ENCODE results near the gene OSBPL8. TPM values are rescaled to one million over a fixed set of nuclear protein-coding genes. Genes with fewer than 3 reads are reported as not detected.

Gene OSBPL8
- total and polyA plus RNA-seq, 3 experiments from 2014 or later, result 87.3 to 113 (median 90.7) TPM

- Histone ChIP-seq H3K4me1 (ENCODE audit: insufficient read depth, low read length) (no peaks in the 10 kb centered on the region), H3K9me3 (ENCODE audit: low read length) (no peaks in the 10 kb centered on the region), H3K27me3 (ENCODE audit: insufficient read depth, low read length, poor library complexity, severe bottlenecking) (no peaks in the 10 kb centered on the region), H3K4me3 (ENCODE audit: low read length) (no peak overlapping the region), H3K36me3 (ENCODE audit: insufficient read depth, low read length) (no peaks in the 10 kb centered on the region), H3K27ac (ENCODE audit: low read depth, low read length) (no peak overlapping the region)
- Mint-ChIP-seq H3K4me3 (no peak overlapping the region), H3K9me3 (peaks cover 0 to 5% (median 0%) of the 10 kb centered on the region in 5 donors), H3K27ac (no peak overlapping the region), H3K36me3 (peaks cover 0 to 1% (median 0%) of the 10 kb centered on the region in 3 donors), H3K27me3 (peaks cover 11 to 19% of the 10 kb centered on the region in 2 donors), H3K4me1 (no peaks in the 10 kb centered on the region)
- no peak for DNase-seq
- ChIA-PET POLR2A (no interaction called here), CTCF (no interaction called here)
Measured at GRCh38 chr12:76317976-76318375, 241.6 kb downstream of the OSBPL8 start.

- Mint-ChIP-seq H3K9me3 (peaks cover 0 to 5% (median 0%) of the 10 kb centered on the region in 5 donors), H3K27me3 (peaks cover 12 to 26% of the 10 kb centered on the region in 2 donors), H3K4me3 (no peak overlapping the region), H3K27ac (no peak overlapping the region), H3K4me1 (no peaks in the 10 kb centered on the region), H3K36me3 (peaks cover 0 to 1% (median 0%) of the 10 kb centered on the region in 3 donors)
- no peak overlapping the region for H3K27ac ChIP-seq (ENCODE audit: low read depth, low read length)
- ChIA-PET CTCF (no interaction called here), POLR2A (no interaction called here)
- no peak overlapping the region for H3K4me3 ChIP-seq (ENCODE audit: low read length)
- no peaks in the 10 kb centered on the region for H3K9me3 ChIP-seq (ENCODE audit: low read length)
- no peak for DNase-seq
- H3K4me1 ChIP-seq (ENCODE audit: insufficient read depth, low read length), result no peaks in the 10 kb centered on the region
- no peaks in the 10 kb centered on the region for H3K27me3 ChIP-seq (ENCODE audit: insufficient read depth, low read length, poor library complexity, severe bottlenecking)
- no peaks in the 10 kb centered on the region for H3K36me3 ChIP-seq (ENCODE audit: insufficient read depth, low read length)
Measured at GRCh38 chr12:76316468-76316867, 243.1 kb downstream of the OSBPL8 start.

- Histone ChIP-seq H3K9me3 (ENCODE audit: low read length) (no peaks in the 10 kb centered on the region), H3K4me3 (ENCODE audit: low read length) (no peak overlapping the region), H3K27me3 (ENCODE audit: insufficient read depth, low read length, poor library complexity, severe bottlenecking) (no peaks in the 10 kb centered on the region), H3K4me1 (ENCODE audit: insufficient read depth, low read length) (no peaks in the 10 kb centered on the region), H3K36me3 (ENCODE audit: insufficient read depth, low read length) (no peaks in the 10 kb centered on the region), H3K27ac (ENCODE audit: low read depth, low read length) (no peak overlapping the region)
- no peak overlapping the region for H3K4me3 Mint-ChIP-seq
- H3K9me3 Mint-ChIP-seq, result peaks cover 0 to 2% (median 0%) of the 10 kb centered on the region in 5 donors
- POLR2A ChIA-PET, result no interaction called here
- peaks cover 10 to 32% of the 10 kb centered on the region in 2 donors for H3K27me3 Mint-ChIP-seq
- peaks cover 0 to 1% (median 0%) of the 10 kb centered on the region in 3 donors for H3K36me3 Mint-ChIP-seq
- no peaks in the 10 kb centered on the region for H3K4me1 Mint-ChIP-seq
- DNase-seq, result no peak
- CTCF ChIA-PET, result no interaction called here
- H3K27ac Mint-ChIP-seq, result no peak overlapping the region
Measured at GRCh38 chr12:76313299-76313698, 246.3 kb downstream of the OSBPL8 start.

GRCh38 chr12:76312315-76312714 is 247.3 kb downstream of the OSBPL8 start:
- H3K36me3 Mint-ChIP-seq, result peaks cover 0 to 1% (median 0%) of the 10 kb centered on the region in 3 donors

GRCh38 chr12:76311796-76312195 is 247.8 kb downstream of the OSBPL8 start:
- CTCF ChIA-PET, result no interaction called here
- POLR2A ChIA-PET, result no interaction called here
- H3K9me3 ChIP-seq (ENCODE audit: low read length), result no peaks in the 10 kb centered on the region
- Mint-ChIP-seq H3K4me1 (no peaks in the 10 kb centered on the region), H3K27me3 (peaks cover 10 to 32% of the 10 kb centered on the region in 2 donors), H3K4me3 (no peak overlapping the region), H3K27ac (no peak overlapping the region), H3K9me3 (peaks cover 0 to 2% (median 0%) of the 10 kb centered on the region in 5 donors), H3K36me3 (peaks cover 0 to 1% (median 0%) of the 10 kb centered on the region in 3 donors)
- no peak overlapping the region for H3K4me3 ChIP-seq (ENCODE audit: low read length)
- no peaks in the 10 kb centered on the region for H3K27me3 ChIP-seq (ENCODE audit: insufficient read depth, low read length, poor library complexity, severe bottlenecking)
- H3K27ac ChIP-seq (ENCODE audit: low read depth, low read length), result no peak overlapping the region
- no peaks in the 10 kb centered on the region for H3K36me3 ChIP-seq (ENCODE audit: insufficient read depth, low read length)
- DNase-seq, result no peak
- H3K4me1 ChIP-seq (ENCODE audit: insufficient read depth, low read length), result no peaks in the 10 kb centered on the region

More at GRCh38 chr12:76312315-76312714, 247.3 kb downstream of the OSBPL8 start:
- ChIA-PET POLR2A (no interaction called here), CTCF (no interaction called here)
- Histone ChIP-seq H3K36me3 (ENCODE audit: insufficient read depth, low read length) (no peaks in the 10 kb centered on the region), H3K4me1 (ENCODE audit: insufficient read depth, low read length) (no peaks in the 10 kb centered on the region), H3K9me3 (ENCODE audit: low read length) (no peaks in the 10 kb centered on the region), H3K27ac (ENCODE audit: low read depth, low read length) (no peak overlapping the region), H3K4me3 (ENCODE audit: low read length) (no peak overlapping the region), H3K27me3 (ENCODE audit: insufficient read depth, low read length, poor library complexity, severe bottlenecking) (no peaks in the 10 kb centered on the region)
- Mint-ChIP-seq H3K27me3 (peaks cover 10 to 32% of the 10 kb centered on the region in 2 donors), H3K9me3 (peaks cover 0 to 2% (median 0%) of the 10 kb centered on the region in 5 donors), H3K4me3 (no peak overlapping the region), H3K27ac (no peak overlapping the region), H3K4me1 (no peaks in the 10 kb centered on the region)
- DNase-seq, result no peak

- no peaks in the 10 kb centered on the region for H3K4me1 Mint-ChIP-seq
- peaks cover 0 to 2% (median 0%) of the 10 kb centered on the region in 5 donors for H3K9me3 Mint-ChIP-seq
- H3K27ac Mint-ChIP-seq, result no peak overlapping the region
- H3K4me1 ChIP-seq (ENCODE audit: insufficient read depth, low read length), result no peaks in the 10 kb centered on the region
- ChIA-PET POLR2A (no interaction called here), CTCF (no interaction called here)
- no peak for DNase-seq
- H3K36me3 ChIP-seq (ENCODE audit: insufficient read depth, low read length), result no peaks in the 10 kb centered on the region
- no peaks in the 10 kb centered on the region for H3K27me3 ChIP-seq (ENCODE audit: insufficient read depth, low read length, poor library complexity, severe bottlenecking)
- no peaks in the 10 kb centered on the region for H3K9me3 ChIP-seq (ENCODE audit: low read length)
- H3K4me3 Mint-ChIP-seq, result no peak overlapping the region
- H3K27ac ChIP-seq (ENCODE audit: low read depth, low read length), result no peak overlapping the region
- H3K36me3 Mint-ChIP-seq, result no peaks in the 10 kb centered on the region
- peaks cover 10 to 40% of the 10 kb centered on the region in 2 donors for H3K27me3 Mint-ChIP-seq
- no peak overlapping the region for H3K4me3 ChIP-seq (ENCODE audit: low read length)
Measured at GRCh38 chr12:76310110-76310509, 249.5 kb downstream of the OSBPL8 start.

GRCh38 chr12:76308866-76309265 is 250.7 kb downstream of the OSBPL8 start:
- no peaks in the 10 kb centered on the region for H3K9me3 ChIP-seq (ENCODE audit: low read length)
- H3K4me3 ChIP-seq (ENCODE audit: low read length), result no peak overlapping the region
- H3K36me3 ChIP-seq (ENCODE audit: insufficient read depth, low read length), result no peaks in the 10 kb centered on the region
- no peak for DNase-seq
- ChIA-PET CTCF (interaction anchor here (1.0 kb wide), 1 partner anchor 278 kb away, joined by 3 read pairs; no protein-coding TSS in a partner anchor), POLR2A (no interaction called here)
- H3K36me3 Mint-ChIP-seq, result no peaks in the 10 kb centered on the region
- no peak overlapping the region for H3K27ac Mint-ChIP-seq
- H3K4me3 Mint-ChIP-seq, result no peak overlapping the region
- H3K27ac ChIP-seq (ENCODE audit: low read depth, low read length), result no peak overlapping the region
- H3K4me1 Mint-ChIP-seq, result no peaks in the 10 kb centered on the region
- no peaks in the 10 kb centered on the region for H3K27me3 ChIP-seq (ENCODE audit: insufficient read depth, low read length, poor library complexity, severe bottlenecking)
- H3K9me3 Mint-ChIP-seq, result no peaks in the 10 kb centered on the region
- no peaks in the 10 kb centered on the region for H3K4me1 ChIP-seq (ENCODE audit: insufficient read depth, low read length)
- H3K27me3 Mint-ChIP-seq, result peaks cover 7 to 40% of the 10 kb centered on the region in 2 donors

GRCh38 chr12:76307083-76307482 is 252.5 kb downstream of the OSBPL8 start:
- Histone ChIP-seq H3K27me3 (ENCODE audit: insufficient read depth, low read length, poor library complexity, severe bottlenecking) (no peaks in the 10 kb centered on the region), H3K27ac (ENCODE audit: low read depth, low read length) (no peak overlapping the region), H3K36me3 (ENCODE audit: insufficient read depth, low read length) (no peaks in the 10 kb centered on the region), H3K4me3 (ENCODE audit: low read length) (no peak overlapping the region), H3K9me3 (ENCODE audit: low read length) (no peaks in the 10 kb centered on the region), H3K4me1 (ENCODE audit: insufficient read depth, low read length) (no peaks in the 10 kb centered on the region)
- Mint-ChIP-seq H3K4me1 (no peaks in the 10 kb centered on the region), H3K27me3 (peaks cover 6 to 28% of the 10 kb centered on the region in 2 donors), H3K36me3 (peaks cover 0 to 4% (median 0%) of the 10 kb centered on the region in 3 donors), H3K9me3 (no peaks in the 10 kb centered on the region), H3K4me3 (no peak overlapping the region), H3K27ac (no peak overlapping the region)
- CTCF ChIA-PET, result no interaction called here
- POLR2A ChIA-PET, result no interaction called here
- no peak for DNase-seq
